GM12892 (cell line): Measurements from ENCODE around the gene PAPPA.

Experiments used
- POLR2A ChIP-seq: IDR thresholded peaks from 2 replicates; pipeline ENCODE4 v1.6.1; 2011; ENCODE audit warnings: low read depth, low read length, control low read depth
- POLR2AphosphoS5 ChIP-seq: IDR thresholded peaks from 2 replicates; pipeline ENCODE4 v1.6.1; 2011; ENCODE audit warnings: low read depth, low read length, control low read depth

DNA sequence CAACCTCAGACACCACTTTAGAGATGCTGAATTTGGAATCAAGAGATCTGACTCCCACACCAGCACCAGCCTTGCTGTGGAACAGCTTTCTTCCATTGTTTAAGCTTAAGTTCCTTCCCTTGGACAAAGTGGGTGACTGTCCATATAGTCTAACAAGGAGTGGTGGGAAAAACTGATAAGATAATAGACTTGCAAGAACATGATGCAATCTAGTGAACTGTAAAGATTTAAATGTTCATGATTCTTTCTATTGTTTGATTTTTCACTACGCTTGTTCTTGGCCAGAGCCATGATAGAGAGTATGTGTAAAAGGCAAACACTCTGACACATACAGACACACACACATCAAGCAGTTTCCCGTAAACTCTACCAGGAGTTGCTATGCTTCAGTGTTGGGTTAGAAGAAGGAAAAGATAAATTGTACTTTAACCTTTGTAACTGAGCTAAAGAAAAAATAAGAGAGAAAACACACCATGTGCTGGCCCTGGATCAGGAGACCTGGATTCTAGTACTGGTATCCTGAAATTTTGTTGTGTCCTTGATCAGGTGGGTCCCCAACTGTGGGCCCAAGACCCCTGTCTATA, 94.3 kb downstream of the PAPPA start:
- TF ChIP-seq POLR2AphosphoS5 = no peak
- TF ChIP-seq POLR2A = no peak
